ENCODE data around the gene BLVRA.

The BLVRA gene

GRCh38 chr7:43850348-43851116, 92.1 kb downstream of the BLVRA start:
- FAIRE-seq (peak; percentile 62), DNase-seq (ENCODE audit: insufficient read length, low spot score) (no peak)

GRCh38 chr7:43851805-43852204, 93.3 kb downstream of the BLVRA start:
- FAIRE-seq (no peak), DNase-seq (ENCODE audit: insufficient read length, low spot score) (no peak)
- no peak for TF ChIP-seq TAF1 (IDR thresholded peaks at IDR 0.05; ENCODE audit: low read depth, low read length)
- TF ChIP-seq POLR2AphosphoS5 (IDR thresholded peaks at IDR 0.05; ENCODE audit: low read depth, low read length), result no peak
- TF ChIP-seq SPI1 (IDR thresholded peaks at IDR 0.05; ENCODE audit: low read depth, low read length), result no peak
- no peak for TF ChIP-seq POLR2A (IDR thresholded peaks at IDR 0.05; ENCODE audit: low read depth, low read length)
- TF ChIP-seq POU2F2 (IDR thresholded peaks at IDR 0.05; ENCODE audit: low read depth, low read length), result no peak
- no peak for TF ChIP-seq PAX5 (IDR thresholded peaks at IDR 0.05; ENCODE audit: insufficient read depth, low read length, severe bottlenecking)

More at GRCh38 chr7:43850348-43851116, 92.1 kb downstream of the BLVRA start:
- TF ChIP-seq SPI1 (IDR thresholded peaks at IDR 0.05; ENCODE audit: low read depth, low read length) (no peak), POLR2AphosphoS5 (IDR thresholded peaks at IDR 0.05; ENCODE audit: low read depth, low read length) (no peak), PAX5 (IDR thresholded peaks at IDR 0.05; ENCODE audit: insufficient read depth, low read length, severe bottlenecking) (no peak), POLR2A (IDR thresholded peaks at IDR 0.05; ENCODE audit: low read depth, low read length) (no peak), TAF1 (IDR thresholded peaks at IDR 0.05; ENCODE audit: low read depth, low read length) (no peak), POU2F2 (IDR thresholded peaks at IDR 0.05; ENCODE audit: low read depth, low read length) (no peak)

- DNase-seq (ENCODE audit: insufficient read length, low spot score) (no peak), FAIRE-seq (no peak)
- no peak for TF ChIP-seq SPI1 (IDR thresholded peaks at IDR 0.05; ENCODE audit: low read depth, low read length)
- no peak for TF ChIP-seq POLR2A (IDR thresholded peaks at IDR 0.05; ENCODE audit: low read depth, low read length)
- TF ChIP-seq TAF1 (IDR thresholded peaks at IDR 0.05; ENCODE audit: low read depth, low read length), result no peak
- no peak for TF ChIP-seq POLR2AphosphoS5 (IDR thresholded peaks at IDR 0.05; ENCODE audit: low read depth, low read length)
- TF ChIP-seq PAX5 (IDR thresholded peaks at IDR 0.05; ENCODE audit: insufficient read depth, low read length, severe bottlenecking), result no peak
- no peak for TF ChIP-seq POU2F2 (IDR thresholded peaks at IDR 0.05; ENCODE audit: low read depth, low read length)
Measured at GRCh38 chr7:43855176-43855575, 96.7 kb downstream of the BLVRA start.

GRCh38 chr7:43856316-43856715, 97.8 kb downstream of the BLVRA start:
- TF ChIP-seq PAX5 (IDR thresholded peaks at IDR 0.05; ENCODE audit: insufficient read depth, low read length, severe bottlenecking) (no peak), POLR2AphosphoS5 (IDR thresholded peaks at IDR 0.05; ENCODE audit: low read depth, low read length) (no peak)
- FAIRE-seq, result no peak
- DNase-seq (ENCODE audit: insufficient read length, low spot score), result no peak
